DOHH2 (cell line): ENCODE measurements around the gene AAMP.

Experiments
- H3F3A ChIP-seq: fragments of 200-600 bp; sonication (generic), shearing (Covaris generic); 2 replicates; pipeline ENCODE4 v1.6.0; 2016; ENCODE audit warnings: antibody characterized with exemption, mild to moderate bottlenecking; ENCODE audit not compliant: control insufficient read depth, insufficient read depth
- H3K27ac ChIP-seq: fragments of 200-600 bp; sonication (generic); 2 replicates; pipeline ENCODE4 v1.5.1; 2014; ENCODE audit warnings: low read depth, mild to moderate bottlenecking, low read length, moderate library complexity
- H3K27me3 ChIP-seq: fragments of 200-600 bp; sonication (generic); 2 replicates; pipeline ENCODE4 v1.6.1; 2014; ENCODE audit warnings: mild to moderate bottlenecking, low read length, mixed read lengths; ENCODE audit not compliant: control insufficient read depth
- H3K36me3 ChIP-seq: fragments of 200-600 bp; sonication (generic); 2 replicates; pipeline ENCODE4 v1.6.1; 2014; ENCODE audit warnings: mild to moderate bottlenecking, low read length, moderate library complexity, mixed read lengths; ENCODE audit not compliant: control insufficient read depth
- H3K4me1 ChIP-seq: fragments of 200-600 bp; sonication (generic); 2 replicates; pipeline ENCODE4 v1.6.1; 2014; ENCODE audit warnings: mild to moderate bottlenecking, low read length, mixed read lengths; ENCODE audit not compliant: control insufficient read depth
- H3K4me2 ChIP-seq: fragments of 200-600 bp; sonication (generic); 2 replicates; pipeline ENCODE4 v1.6.0; 2014; ENCODE audit warnings: mild to moderate bottlenecking, low read length, moderate library complexity
- H3K4me3 ChIP-seq: fragments of 200-600 bp; sonication (generic); 2 replicates; pipeline ENCODE4 v1.5.1; 2014; ENCODE audit warnings: mild to moderate bottlenecking, low read length, mixed read lengths
- H3K79me2 ChIP-seq: fragments of 200-600 bp; sonication (generic); 2 replicates; pipeline ENCODE4 v1.6.1; 2014; ENCODE audit warnings: mild to moderate bottlenecking, low read length, mixed read lengths; ENCODE audit not compliant: control insufficient read depth
- H3K9me2 ChIP-seq: fragments of 200-600 bp; sonication (generic); replicated peaks from 2 replicates; pipeline ENCODE4 v1.6.1; 2014; ENCODE audit warnings: mild to moderate bottlenecking, low read length, mixed read lengths; ENCODE audit not compliant: control insufficient read depth
- H3K9me3 ChIP-seq: fragments of 200-600 bp; sonication (generic); 2 replicates; pipeline ENCODE4 v1.6.1; 2014; ENCODE audit warnings: antibody characterized with exemption, low read length, mixed read lengths; ENCODE audit not compliant: control insufficient read depth, insufficient read depth
- H4K20me1 ChIP-seq: fragments of 200-600 bp; sonication (generic); 2 replicates; pipeline ENCODE4 v1.6.0; 2014; ENCODE audit warnings: low read depth, mild to moderate bottlenecking, antibody characterized with exemption, low read length, moderate library complexity; ENCODE audit not compliant: control insufficient read depth, insufficient read depth
- CTCF ChIP-seq: fragments of 200-600 bp; sonication (generic); IDR thresholded peaks from one replicate; pipeline ENCODE4 v1.5.1; 2014; ENCODE audit warnings: antibody characterized with exemption, mild to moderate bottlenecking, low read depth, low read length; ENCODE audit not compliant: poor library complexity, severe bottlenecking
- EZH2phosphoT487 ChIP-seq: fragments of 200-600 bp; sonication (generic); IDR thresholded peaks from 2 replicates; pipeline ENCODE4 v1.6.1; 2017; ENCODE audit warnings: borderline replicate concordance, mild to moderate bottlenecking, antibody characterized with exemption, low read length, moderate library complexity, mixed read lengths

Gene AAMP

GRCh38 chr2:218228366-218229090 lies 41.4 kb downstream of the AAMP start:
- peak overlapping the region; percentile 37 for H3K27ac ChIP-seq
- H3K79me2 ChIP-seq, result peaks cover 80% of the 10 kb centered on the region
- H4K20me1 ChIP-seq, result peaks cover 25% of the 10 kb centered on the region
- no peaks in the 10 kb centered on the region for H3K9me3 ChIP-seq
- H3K4me2 ChIP-seq, result peak overlapping the region; percentile 36
- TF ChIP-seq EZH2phosphoT487 (no peak), CTCF (no peak)
- H3F3A ChIP-seq, result peaks cover 12% of the 10 kb centered on the region
- H3K4me3 ChIP-seq, result peak overlapping the region; percentile 7; the same call in 1 of the 2 replicates
- no peaks in the 10 kb centered on the region for H3K27me3 ChIP-seq
- peaks cover 67% of the 10 kb centered on the region for H3K4me1 ChIP-seq
- H3K36me3 ChIP-seq, result peaks cover 90% of the 10 kb centered on the region
- no peaks in the 10 kb centered on the region for H3K9me2 ChIP-seq

GRCh38 chr2:218226903-218227302 lies 43.0 kb downstream of the AAMP start:
- peaks cover 92% of the 10 kb centered on the region for H3K79me2 ChIP-seq
- H4K20me1 ChIP-seq, result peaks cover 38% of the 10 kb centered on the region
- no peaks in the 10 kb centered on the region for H3K9me3 ChIP-seq
- no peak overlapping the region for H3K27ac ChIP-seq
- H3K36me3 ChIP-seq, result peaks cover 97% of the 10 kb centered on the region
- TF ChIP-seq EZH2phosphoT487 (no peak), CTCF (no peak)
- peak overlapping the region; percentile 5; the same call in 1 of the 2 replicates for H3K4me2 ChIP-seq
- no peak overlapping the region for H3K4me3 ChIP-seq
- H3K9me2 ChIP-seq, result no peaks in the 10 kb centered on the region
- H3K4me1 ChIP-seq, result peaks cover 83% of the 10 kb centered on the region
- no peaks in the 10 kb centered on the region for H3K27me3 ChIP-seq
- H3F3A ChIP-seq, result peaks cover 12% of the 10 kb centered on the region

- Histone ChIP-seq H3K27ac (no peak overlapping the region), H3K9me3 (no peaks in the 10 kb centered on the region), H3F3A (peaks cover 9% of the 10 kb centered on the region), H3K9me2 (no peaks in the 10 kb centered on the region), H3K79me2 (peaks cover 95% of the 10 kb centered on the region), H4K20me1 (peaks cover 58% of the 10 kb centered on the region), H3K36me3 (peaks cover 98% of the 10 kb centered on the region), H3K27me3 (no peaks in the 10 kb centered on the region), H3K4me3 (no peak overlapping the region), H3K4me1 (peaks cover 95% of the 10 kb centered on the region), H3K4me2 (peak overlapping the region; percentile 4; the same call in 1 of the 2 replicates)
- no peak for TF ChIP-seq EZH2phosphoT487
Measured at GRCh38 chr2:218224186-218224585, 45.8 kb downstream of the AAMP start.

- Histone ChIP-seq H3K4me2 (peak overlapping the region; percentile 92), H3K27ac (peak overlapping the region; percentile 98), H3K36me3 (peaks cover 92% of the 10 kb centered on the region), H4K20me1 (peaks cover 58% of the 10 kb centered on the region), H3K4me3 (peak overlapping the region; percentile 89), H3K27me3 (no peaks in the 10 kb centered on the region), H3K9me2 (no peaks in the 10 kb centered on the region), H3K79me2 (peaks cover 94% of the 10 kb centered on the region), H3K4me1 (peaks cover 92% of the 10 kb centered on the region), H3K9me3 (no peaks in the 10 kb centered on the region), H3F3A (peaks cover 13% of the 10 kb centered on the region)
- TF ChIP-seq EZH2phosphoT487, result no peak
- no peak for TF ChIP-seq CTCF
Measured at GRCh38 chr2:218223046-218223445, 46.9 kb downstream of the AAMP start.
